ENCODE measurements around the gene COL15A1.
"Not testable (repeated sequence)": the region's sequence is repeated elsewhere in the genome, so short reads cannot be mapped to it uniquely, and the experiment has no call there.

COL15A1 gene

DNA sequence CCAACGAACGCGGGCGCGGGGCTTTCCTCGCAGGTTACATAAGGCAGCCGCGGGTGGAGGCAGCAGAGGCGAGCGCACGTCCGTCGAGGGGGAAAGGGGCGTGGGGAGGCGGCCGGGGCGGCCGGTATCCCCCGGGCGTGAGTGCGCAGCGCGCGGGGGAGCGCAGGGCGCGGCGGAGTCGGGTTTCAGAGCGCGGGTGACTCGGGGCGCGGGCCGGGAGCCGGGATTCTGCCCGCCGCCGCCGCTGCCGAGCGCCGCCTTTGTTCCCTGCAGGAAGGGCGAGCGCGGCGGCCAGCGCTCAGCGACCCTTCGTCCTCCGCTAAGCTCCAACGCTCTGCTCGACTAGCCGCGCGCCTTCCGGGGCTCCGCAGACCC lies at the start of gene COL15A1:
TSS of gene COL15A1 (plus strand) at position 226 of the 375 bp plus-strand sequence. CDS start 155 bp downstream, outside the sequence.
- no peak for DNase-seq

DNA sequence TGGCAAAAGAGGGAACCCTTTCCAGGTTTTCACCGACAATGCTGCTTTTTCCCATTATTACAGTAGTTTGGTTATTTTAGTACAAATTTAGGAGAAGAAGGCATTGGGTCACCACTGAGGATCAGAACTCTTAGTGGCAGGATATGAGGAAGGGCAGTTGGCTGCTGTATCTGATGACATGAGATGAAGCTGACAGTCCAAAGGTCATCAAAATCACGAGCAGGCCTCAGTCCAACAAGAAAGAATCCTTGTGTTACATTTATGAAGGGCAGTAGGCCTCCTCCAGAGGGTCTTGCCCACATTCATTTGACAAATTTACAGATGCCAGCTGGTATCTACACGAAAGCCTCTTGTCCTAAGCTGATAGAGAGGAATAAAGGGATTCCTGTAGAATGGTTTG lies 49.5 kb upstream of the COL15A1 start:
- no peak for DNase-seq

DNA sequence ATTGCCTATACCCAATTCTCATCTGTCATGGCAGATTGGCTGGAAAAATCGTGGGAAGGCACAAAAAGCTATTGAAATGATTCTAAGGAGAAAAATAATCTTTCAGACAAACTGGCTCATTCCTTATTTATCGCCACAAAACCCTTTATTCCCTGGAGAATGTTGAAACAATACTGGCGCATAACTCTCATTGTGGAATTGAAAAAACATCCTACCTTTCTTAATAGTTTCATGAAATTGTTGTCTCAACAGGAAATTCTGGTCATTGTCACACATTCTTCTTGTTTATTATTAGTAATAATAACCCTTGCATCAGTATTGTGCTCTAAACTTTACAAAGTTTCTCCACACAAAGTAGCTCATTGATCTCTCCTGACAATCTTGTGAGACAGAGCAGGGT lies 48.9 kb upstream of the COL15A1 start:
- DNase-seq = no peak

GRCh38 chr9:98896632-98897031 lies 47.1 kb upstream of the COL15A1 start:
- no peak for DNase-seq

- no peak for DNase-seq
These were observed 46.0 kb upstream of the COL15A1 start for GRCh38 chr9:98897745-98898144.

- DNase-seq = peak; percentile 87
These were observed 44.2 kb upstream of the COL15A1 start for GRCh38 chr9:98899408-98900056.

DNA sequence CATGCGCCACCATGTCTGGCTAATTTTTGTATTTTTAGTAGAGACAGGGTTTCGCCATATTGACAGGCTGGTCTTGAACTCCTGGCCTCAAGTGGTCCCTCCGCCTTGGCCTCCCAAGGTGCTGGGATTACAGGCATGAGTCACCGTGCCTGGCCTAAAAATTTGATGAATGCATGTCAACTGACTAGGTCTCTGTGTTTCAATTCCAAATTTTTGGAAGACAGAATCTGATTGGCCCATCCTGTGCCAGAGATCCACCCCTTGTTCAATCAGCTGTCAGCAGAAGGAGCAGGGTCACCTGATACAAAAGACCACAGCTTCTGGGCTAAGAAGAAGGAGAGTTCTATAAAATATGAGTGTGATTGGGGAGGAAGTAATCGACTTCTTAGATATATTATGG lies 43.5 kb upstream of the COL15A1 start:
- DNase-seq = no peak

- DNase-seq = no peak
These were observed 43.0 kb upstream of the COL15A1 start for GRCh38 chr9:98900725-98901124.

DNA sequence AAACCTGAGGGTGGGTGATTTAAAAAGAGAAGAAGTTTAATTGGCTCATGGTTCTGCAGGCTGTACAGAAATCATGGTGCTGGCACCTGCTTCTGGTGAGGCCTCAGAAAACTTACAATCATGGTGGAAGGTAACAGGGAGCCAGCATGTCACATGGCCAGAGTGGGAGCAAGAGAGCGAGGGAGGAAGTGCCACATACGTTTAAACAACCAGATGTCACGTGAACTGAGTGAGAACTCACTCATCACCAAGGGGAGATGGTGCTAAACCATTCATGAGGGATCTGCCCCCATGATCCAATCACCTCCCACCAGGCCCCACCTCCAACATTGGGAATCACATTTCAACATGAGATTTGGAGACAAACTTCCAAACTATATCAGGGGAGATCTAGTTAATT lies 41.9 kb upstream of the COL15A1 start:
- DNase-seq = not testable (repeated sequence)

- DNase-seq = no peak
These were observed 41.2 kb upstream of the COL15A1 start for GRCh38 chr9:98902516-98902915.

DNA sequence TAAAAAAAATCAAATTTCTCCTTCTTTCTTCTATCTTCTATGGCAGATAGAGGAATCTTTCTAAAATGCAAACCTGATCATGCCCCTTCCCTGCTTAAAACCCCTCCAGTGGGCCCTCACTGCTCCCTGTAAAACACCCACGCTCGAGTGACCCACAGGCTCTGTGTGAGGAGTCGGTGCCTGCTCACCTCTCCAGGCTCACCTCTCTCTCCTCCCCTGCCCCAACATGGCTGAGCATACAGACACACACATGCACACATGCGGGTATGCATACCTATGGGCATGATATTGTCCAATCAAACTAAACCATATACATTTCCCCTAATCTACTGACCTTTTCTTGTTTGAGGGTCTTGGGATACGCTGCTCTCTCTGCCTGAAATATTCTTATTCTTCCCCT lies 40.8 kb upstream of the COL15A1 start:
- no peak for DNase-seq

- DNase-seq = no peak
These were observed 39.7 kb upstream of the COL15A1 start for GRCh38 chr9:98903961-98904411.

GRCh38 chr9:98905015-98905414 lies 38.7 kb upstream of the COL15A1 start:
- DNase-seq = no peak

DNA sequence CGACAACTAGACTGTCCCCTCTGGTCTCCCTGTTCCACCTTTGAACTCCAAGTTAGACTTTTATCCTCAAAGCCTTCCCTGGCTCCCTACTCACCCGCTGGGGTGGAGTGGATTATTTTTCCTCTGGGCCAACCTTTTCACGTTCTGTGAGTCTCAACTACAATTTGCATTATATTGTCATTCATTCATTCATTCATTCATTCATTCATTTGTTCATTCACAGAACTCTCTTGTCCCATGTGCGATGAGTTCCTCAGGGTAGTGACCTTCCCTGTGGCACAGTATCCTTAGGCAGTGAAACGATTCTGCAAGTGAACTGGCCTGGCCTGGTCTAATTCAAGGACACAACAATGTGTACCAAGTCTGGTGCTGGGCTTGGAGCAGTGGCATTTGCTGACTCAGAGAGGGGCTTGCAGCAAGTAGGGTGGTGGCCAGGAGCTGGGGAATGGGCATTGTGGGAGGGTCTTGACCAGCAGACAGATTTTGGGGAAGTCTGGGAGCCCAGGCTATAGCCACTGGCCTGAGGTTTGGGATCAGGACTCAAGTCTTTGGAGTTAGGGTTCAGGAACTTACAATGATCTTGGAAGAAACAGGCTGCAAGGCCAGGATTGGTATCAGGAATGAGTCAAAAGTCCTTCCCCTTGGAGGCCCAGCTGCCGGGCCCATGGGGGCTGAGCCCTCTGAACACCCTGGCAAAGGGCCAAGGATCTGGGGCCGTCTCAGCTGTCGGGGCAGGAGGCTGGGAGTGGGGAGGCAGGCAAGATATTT lies 37.2 kb upstream of the COL15A1 start:
- DNase-seq = peak; percentile 30

GRCh38 chr9:98907055-98907454 lies 36.7 kb upstream of the COL15A1 start:
- DNase-seq = no peak

DNA sequence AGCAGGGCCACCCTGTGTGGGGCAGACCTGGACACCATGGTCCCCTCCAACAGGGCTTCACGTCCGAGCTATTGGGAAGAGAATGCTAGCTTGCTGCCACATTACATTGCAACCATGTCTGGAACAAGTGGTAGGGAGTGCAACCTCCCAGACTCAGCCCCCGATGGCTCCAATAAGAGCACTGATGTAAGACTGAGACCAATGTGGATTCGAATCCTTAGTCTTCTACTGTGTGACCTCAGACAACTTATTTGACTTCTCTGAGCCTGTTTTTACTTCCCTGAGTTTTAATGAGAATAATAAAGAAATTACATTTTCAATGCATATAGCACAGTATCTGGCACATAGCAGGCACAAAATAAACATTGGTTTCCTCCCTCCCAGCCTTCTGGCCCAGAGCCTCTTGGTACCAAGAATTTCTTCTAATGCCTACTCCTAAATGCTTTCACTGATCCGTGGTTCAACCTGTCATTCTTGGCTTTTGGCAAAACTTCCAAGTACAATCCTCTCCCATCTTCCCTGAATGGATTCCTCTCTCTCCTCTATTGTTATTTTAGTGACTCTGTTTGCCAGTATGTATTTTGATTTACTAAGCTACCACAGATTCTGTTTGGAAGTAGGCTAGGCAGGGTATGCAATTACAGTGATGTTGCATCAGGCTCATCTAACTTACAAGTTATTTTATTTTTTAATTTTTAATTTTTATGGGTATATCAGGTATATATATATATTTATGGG lies 34.6 kb upstream of the COL15A1 start:
- no peak for DNase-seq

GRCh38 chr9:98909935-98910334 lies 33.8 kb upstream of the COL15A1 start:
- DNase-seq = no peak

DNA sequence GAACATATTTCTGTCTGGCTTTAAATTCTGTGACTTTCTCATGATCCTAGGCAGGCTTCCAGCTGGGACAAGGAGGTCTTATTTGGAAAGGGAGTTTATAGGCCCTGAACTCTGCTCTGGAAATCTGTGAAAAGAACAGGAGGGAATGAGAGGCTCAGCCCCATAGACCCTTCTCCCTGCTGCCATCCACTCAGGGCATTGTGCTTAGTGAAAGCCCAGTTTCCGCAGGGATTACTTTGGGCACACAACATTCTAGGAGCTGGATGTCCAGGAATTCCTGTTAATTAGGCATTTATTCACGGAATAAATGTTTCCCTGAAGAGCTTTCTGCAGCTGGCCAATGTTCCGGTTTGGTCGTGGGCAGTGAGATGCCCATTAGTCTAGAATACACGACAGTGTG lies 32.7 kb upstream of the COL15A1 start:
- no peak for DNase-seq

DNA sequence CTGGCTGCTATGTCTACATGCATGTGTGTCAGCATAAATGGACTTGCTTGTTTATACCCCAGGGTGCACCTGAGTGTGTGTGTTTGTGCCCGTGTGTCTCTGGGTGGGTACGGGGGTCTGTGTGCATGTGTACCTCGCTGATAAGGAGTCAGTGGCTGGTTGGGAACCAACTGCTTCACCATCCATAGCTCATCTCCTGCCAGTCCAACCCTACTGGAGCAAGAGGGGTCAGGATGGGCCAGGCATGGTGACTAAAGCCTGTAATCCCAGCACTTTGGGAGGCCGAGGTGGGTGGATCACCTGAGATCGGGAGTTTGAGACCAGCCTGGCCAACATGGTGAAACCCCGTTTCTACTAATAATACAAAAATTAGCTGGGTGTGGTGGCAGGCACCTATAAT lies 32.0 kb upstream of the COL15A1 start:
- DNase-seq = not testable (repeated sequence)

DNA sequence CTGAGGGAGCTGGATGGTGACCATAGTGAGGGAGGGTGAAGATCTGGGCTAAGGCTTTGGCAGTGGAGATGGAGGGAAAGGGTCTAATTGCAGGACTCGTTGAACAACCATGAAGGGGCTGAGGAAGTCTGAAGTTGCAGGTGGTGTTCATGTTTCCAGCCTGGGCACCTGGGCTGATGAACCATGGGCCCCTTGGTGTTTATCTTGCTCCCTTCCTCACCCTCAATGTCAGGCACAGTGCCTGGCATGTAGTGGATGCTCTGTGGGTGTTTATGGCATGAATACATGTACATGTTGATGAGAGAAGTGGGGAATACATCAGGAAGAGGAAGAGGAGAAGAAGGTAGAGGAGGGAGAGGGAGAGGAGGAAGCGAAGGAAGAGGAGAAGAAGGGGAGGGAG lies 31.3 kb upstream of the COL15A1 start:
- no peak for DNase-seq

GRCh38 chr9:98913044-98913443 lies 30.7 kb upstream of the COL15A1 start:
- DNase-seq = no peak

GRCh38 chr9:98913705-98914104 lies 30.0 kb upstream of the COL15A1 start:
- DNase-seq = no peak

DNA sequence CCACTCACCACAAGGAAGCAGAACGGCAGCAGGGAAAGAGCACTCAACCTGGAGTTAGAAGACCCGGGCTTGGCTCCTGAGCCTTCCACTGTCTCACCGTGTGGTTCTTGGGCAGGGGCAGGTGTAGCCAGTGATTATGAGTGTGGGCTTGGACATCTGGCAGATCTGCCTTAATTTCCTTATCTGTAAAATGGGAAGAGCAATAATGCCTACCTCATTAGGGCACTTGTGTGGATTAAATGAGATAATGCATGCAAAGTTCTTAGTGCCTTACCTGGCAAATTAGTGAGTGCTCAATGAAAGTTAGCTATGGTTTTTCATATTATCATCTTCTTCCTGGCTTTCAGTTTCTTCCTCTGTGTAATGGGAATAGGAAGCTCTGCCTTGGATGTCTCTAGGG lies 28.1 kb upstream of the COL15A1 start:
- DNase-seq = no peak

- DNase-seq = peak; percentile 72
These were observed 27.0 kb upstream of the COL15A1 start for GRCh38 chr9:98916660-98917059.
